HG02798 (cell line): ENCODE measurements around the gene PIGZ.

Experiments
- ATAC-seq: cut with Tn5 transposase; IDR thresholded peaks from one replicate; pipeline ENCODE4 v1.9.1; 2021; ENCODE audit warnings: mild to moderate bottlenecking; ENCODE audit not compliant: unreplicated experiment, poor library complexity

Gene PIGZ

DNA sequence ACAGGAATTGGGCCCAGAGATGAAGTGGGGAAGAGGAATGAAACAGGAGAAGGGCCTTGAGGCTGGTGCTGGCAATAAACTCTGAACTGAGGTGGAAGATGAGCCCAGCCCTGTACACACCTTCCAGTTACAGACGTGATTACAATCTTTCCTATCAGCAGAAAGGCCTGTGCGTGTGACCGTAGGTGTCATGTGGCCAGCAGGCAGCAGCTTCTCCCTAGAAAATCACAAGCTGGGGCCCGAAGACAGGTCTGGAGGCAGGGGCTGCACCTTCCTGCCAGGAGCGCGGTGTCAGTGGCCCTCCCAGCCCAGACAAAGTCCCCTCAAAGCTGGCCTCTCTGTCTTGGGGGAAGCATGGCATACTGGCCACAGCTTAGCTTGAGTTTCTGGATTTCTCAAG is 16.7 kb upstream of the PIGZ start:
- ATAC-seq = no peak

DNA sequence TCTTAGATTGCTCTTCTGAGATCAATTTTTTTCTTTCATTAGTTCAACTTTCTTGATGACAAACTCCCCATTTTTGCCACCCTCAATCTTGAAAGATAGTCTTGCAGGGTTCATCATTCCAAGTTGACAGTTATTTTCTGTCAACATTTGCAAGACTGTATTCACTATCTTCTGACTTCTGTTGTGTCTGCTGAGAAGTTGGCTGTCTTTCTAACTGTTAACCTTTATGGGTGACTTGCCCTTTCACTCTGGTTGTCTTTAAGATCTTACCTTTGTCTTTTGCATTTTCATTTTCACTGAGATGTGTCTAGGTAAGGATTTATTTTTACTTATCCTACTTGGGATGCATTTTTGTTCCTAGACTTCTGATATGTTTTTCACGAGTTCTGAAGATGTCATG is 14.6 kb upstream of the PIGZ start:
- no peak for ATAC-seq

DNA sequence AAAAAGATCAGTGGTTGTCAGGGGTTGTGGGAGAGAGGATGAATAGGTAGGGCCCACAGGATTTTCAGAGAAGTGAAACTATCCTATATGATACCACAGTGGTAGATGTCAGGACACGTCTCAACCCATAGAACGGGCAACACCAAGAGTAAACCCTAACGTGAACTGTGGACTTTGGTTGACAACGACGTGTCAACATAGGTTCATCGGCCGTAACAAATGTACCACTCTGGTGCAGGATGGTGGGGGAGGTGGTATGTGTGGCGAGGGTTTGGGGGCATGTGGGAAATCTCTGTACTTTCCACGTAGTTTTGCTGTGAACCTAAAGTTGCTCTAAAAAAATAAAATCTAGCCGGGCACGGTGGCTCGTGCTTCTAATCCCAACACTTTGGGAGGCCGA is 13.0 kb upstream of the PIGZ start:
- no peak for ATAC-seq

DNA sequence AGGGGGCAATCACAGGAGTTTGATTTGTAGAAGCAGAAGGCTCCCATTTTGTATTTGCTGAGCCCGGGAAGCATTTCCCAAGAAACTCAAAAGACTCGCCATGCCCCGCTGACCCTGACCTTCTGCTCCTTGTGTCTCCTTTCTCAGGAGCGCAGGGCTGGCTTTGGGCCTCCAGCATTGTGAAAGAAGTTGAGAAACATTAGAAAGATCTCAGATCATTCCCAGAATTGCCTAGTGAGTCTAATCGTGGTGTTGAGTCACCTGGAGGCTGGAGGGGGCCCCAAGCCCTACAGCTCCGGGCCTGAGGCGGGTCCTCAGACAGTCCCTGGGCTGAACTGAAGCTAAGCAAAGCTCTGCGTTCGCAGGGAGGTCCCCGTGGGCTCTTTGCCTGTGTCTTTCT is 10.9 kb upstream of the PIGZ start:
- no peak for ATAC-seq

DNA sequence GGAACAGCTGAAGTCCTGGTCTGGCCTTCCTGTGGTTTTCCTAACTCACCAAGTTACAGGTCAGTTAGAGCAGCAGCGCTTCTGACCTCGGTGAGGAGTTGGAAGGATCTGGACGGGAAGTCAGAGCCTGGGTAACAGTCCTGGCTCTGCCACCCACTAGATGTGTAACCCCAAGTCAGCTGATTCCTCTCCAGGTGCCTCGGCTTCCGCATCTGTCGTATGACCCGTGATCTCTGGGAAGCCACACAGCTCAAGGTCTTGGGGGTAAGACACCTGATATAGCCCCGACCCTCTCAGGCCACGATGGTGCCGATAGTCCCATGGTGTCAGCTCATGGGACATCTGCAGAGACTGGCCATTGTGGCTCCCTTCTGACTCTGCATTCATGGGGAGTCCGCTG is 8.3 kb upstream of the PIGZ start:
- ATAC-seq = no peak

DNA sequence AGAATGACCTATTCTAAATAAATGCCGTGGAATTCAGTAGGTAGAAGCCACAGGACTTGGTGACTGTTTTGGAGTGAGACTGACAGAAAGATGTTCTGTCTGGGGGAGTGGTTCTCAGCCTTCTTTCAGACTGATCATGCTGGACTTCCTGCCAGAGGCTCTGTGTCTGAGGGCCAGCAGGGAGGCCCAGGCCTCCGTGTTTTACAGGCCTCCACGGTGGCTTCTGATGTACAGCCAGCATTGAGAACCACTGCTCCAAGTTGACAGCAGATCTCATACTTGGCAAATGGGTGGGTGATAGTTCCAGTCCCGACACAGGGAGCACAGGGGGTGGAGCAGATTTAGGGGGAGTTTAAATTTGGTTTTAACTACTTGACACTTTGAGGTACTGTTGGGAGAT is 6.7 kb upstream of the PIGZ start:
- ATAC-seq = no peak

DNA sequence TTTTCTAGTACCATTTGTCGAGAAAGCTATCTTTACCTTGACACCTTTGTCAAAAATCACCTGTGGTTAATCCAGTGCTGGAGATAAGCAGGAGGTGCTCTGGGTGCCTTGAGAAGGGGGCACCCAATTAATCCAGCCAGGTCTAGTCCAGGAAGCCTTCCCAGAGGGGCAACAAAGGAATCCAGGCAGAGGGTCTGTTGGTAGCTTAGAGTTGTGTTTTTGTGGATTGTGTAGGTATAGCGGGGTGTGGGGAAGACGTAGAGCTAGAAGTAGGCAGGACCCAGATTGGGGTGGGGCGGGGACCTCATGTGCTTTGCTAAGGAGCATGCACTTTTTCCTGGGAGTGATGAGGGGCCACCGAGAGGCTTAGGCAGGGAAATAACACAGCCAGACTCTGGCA is 6.0 kb upstream of the PIGZ start:
- no peak for ATAC-seq

DNA sequence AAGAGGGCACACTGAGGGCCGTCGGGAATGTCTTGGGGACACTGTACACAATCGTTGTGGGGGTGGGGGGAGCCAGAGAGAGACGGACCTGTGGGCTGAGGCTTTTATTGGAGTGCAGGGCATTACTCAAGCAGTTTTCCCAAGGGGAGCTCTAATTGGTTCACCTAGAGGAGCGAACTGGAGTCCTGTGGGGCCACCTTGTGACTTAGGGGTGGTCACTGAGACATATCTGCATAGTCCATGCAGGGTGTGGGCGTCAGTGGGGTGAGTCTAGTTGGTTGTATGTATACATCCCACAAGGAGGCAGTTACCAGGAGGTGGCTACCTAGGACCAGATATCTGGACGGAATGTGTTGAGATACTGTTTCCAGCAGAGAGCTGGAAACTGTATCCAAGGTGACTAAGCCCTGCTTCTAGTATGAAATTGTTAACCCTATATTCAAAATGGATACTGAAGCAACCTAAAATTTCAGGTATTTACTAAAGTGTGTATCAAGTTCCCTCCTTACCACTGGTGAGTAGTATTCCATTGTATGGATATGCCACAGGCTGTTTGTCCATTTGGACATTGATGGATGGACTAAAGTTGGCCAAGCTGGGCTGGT is 2.6 kb upstream of the PIGZ start:
- no peak for ATAC-seq

DNA sequence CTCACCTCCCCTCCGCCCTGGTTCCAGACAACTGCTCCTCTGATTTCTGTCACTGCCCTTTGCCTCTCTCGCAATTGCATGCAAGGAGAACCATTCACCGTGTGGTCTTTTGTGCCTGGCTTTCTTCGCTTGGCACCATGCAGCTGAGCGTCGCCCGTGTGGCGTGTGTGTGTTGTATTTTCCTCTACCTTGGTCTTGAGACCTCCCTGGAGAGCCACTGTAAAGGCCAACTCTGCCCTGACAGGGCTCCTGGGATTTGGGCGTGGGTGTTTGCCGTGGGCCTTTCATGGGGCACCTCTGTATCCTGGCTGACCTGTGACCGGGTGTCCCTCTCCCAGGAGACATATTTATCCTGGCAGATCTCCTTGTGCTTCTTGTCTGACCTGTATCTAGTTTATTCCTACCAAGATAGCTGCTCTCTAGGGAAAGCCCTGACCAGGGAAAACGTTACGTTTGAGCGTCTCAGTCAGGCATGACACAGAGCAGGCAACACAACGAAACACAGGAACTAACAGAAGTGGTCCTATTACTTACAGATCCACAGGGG is 2.0 kb upstream of the PIGZ start:
- ATAC-seq = no peak

DNA sequence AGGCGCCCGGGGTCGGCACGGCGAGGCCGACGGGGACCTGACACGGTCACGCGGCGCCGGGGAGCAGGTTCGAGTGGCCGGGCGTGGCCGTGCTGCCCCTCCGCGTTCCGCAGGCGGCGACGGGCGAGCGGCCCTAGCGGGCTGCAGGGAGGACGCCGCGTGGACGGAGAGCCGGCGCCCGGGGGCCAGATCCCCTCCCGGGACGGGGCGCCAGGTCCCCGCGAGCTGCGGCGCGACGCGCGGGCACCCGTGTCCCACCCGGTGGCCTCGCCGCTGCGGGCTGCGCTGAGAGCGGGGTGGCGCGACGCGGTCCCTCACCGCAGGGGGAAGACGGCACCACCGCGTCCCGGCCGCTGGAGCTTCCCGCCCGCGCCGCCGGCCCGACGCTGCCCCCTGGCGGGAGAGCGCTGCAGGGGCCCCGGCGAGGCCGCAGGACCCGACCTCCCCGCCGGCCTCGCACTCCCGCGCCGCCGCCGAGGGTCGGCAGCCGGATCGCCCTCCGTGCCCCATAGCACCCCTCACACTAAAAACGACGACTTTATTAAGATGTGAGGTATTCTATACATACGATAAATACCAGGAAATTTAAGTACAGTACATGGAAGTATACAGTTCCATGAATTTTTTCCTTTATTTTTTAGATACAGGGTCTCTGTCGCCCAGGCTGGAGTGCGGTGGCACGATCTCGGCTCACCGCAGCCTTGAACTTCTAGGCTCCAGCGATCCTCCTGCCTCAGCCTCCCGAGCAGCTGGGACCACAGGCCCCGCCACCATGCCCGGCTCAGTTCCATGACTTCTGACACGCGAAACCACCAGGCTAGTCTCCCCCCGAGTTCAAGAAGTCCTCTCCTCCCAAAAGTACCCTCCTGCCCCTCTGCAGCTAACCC is 1.3 kb upstream of the PIGZ start:
- ATAC-seq = peak; percentile 64

DNA sequence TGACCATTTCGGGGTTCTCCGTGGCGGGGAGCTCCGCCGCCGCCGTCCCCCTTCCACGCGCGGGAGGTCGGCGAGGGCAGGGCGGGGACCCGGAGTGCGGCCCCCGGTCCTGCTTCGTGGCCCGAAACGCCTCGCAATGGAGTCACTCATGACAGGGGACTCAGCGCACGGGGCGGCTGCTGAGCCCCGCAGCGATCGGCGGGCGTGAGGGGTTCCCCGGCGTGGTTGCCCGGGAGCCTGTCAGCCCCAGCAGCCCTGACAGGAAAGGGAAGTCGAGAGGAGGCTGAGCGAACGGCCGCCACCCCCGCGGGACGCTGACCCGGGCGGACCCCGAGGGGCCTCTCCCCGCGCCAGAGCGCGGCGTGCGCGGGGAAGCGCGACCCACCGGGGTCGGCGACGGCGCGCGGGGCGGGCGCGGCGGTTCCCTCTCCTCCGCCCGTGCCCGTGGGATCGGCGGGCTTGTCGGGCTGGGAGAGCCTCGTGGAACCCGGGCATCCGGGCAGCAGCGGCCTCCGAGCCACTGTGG is 564 bp upstream of the PIGZ start:
- ATAC-seq = peak; percentile 33

DNA sequence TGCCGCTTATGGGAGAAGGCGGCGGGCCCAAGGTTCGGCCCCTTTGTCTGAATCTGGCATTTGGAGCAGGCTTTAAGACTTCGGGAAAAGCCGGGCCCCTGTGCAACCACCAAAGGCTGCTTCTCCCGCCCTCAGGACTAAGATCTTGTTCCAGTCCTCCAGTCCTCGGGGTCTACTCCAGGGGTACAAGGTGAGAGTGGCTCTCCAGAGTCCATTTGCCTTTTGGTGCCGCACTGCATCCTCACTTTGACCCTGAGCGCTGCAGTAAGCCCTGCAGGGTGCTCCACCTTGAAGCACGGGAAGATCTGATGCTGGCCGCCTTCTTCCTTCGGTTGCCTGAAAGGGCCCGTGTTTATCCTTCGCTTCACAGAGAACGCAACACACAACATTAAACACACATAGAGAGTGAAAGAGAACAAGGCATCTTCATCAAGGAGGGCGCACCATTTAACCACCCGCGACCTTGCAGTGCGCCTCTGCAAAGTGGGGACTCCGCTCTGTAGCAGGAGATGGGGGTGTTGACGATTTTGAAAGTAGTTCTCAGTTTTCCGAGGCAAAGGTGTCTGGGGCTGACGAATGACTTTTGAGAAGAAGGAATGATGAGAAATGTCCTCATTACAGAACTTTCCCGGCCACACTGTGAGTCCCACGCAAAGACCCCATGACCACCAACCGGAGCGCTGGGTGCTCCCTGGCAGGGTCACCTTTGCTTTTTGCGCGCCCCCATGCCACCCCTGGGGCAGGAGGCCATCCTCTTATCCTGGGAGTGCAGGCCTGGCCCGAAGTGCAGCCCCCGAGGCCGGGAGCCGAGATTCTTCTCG is 1.0 kb downstream of the PIGZ start:
- ATAC-seq = no peak

DNA sequence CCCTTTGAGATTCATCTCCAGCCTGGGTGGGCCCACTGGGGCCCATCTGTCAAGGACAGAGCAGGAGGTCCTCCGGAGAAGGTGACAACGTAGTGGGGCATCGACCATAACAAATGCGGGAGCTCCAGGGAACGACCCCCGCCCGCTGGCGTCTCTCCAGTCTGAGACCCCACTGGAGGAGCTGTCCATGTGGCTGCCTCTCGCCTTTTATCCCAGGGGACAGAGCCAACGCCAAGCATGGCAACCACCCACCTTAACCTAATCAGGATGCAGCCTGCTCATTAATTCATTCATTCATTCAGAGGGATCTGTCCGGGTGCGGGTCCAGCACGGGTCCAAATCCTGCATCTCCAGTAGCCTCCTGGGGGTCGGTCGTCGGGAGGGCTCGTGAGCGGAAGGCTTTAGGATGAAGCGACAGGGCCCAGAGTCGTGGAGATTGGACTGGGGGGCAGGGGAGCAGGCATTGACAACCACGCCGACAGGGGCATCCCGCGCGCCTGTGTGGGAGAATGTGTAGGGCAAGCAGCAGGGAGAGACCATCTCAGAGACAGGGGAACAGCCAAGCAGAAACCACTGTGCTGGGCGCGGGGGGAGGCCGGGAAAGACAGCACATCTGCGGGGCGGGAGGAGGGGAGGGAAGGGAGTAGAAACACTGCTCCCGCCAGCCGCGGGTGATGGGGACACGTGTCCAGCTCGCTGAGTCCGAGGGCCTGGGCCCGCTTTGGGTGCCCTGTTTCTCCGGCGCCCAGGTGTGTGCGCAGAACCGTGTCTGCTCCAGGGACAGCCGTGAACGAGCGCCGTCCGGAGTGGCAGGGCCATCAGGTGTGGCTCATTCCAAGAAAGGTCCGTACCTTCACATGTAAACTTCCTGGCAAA is 1.9 kb downstream of the PIGZ start:
- ATAC-seq = no peak

DNA sequence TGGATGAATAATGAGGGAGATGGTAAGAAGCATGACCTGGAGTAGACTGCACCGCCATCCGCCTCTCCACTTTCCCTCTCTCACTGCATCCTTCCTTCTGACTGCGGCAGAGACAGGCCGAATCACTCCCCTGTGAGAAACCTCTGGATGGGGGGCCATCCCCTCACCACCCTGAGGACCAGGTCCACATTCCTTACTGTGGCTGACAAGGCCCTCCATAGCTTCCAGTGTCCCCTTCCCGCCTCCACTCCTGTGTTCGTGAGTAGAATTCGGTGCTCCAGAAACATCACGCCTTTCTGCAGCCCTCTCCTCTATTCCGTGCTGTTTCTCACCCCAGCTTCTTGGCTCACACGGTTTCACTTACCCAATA is 2.8 kb downstream of the PIGZ start:
- no peak for ATAC-seq

DNA sequence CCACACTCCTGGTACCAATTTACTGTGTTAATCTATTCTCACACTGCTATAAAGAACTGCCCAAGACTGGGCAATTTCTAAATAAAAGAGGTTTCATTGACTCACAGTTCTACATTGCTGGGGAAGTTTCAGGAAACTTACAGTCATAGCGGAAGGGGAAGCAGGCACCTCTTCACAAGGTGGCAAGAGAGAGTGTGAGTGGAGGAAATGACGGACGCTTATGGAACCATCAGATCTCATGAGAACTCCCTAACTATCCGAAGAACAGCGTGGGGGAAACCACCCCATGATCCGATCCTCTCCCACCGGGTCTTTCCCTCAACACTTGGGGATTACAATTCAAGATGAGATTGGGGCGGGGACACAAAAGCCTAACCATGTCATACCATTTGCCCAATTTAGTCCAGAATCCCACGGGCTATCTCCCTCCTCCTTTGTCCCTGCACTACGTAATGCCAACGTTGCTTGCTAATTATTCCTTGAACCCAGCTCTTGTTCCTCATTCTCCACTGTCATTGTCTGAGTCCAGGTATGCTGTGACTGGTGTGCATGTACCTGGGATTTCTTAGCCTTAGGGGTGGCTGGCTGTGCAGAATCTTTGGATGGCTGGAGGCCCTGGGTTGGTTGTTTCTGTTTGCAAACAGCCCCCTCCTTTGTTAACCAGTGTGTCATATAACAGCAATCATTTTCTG is 3.4 kb downstream of the PIGZ start:
- no peak for ATAC-seq

DNA sequence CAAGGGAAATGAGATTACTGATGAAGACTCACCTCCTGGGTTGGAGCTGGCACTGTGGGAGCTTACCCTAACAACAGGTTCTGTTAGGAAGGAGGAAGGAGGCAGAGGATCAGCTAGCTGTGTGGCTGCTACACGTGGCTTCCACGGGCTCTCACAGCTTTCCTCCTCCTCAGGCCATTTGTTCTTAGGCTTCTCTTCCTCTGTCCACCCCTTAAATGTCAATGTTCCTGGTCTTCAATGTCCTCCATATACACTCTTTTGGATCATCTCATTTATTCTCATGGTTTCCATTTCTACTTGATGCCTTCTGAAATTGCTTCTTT is 5.0 kb downstream of the PIGZ start:
- no peak for ATAC-seq

DNA sequence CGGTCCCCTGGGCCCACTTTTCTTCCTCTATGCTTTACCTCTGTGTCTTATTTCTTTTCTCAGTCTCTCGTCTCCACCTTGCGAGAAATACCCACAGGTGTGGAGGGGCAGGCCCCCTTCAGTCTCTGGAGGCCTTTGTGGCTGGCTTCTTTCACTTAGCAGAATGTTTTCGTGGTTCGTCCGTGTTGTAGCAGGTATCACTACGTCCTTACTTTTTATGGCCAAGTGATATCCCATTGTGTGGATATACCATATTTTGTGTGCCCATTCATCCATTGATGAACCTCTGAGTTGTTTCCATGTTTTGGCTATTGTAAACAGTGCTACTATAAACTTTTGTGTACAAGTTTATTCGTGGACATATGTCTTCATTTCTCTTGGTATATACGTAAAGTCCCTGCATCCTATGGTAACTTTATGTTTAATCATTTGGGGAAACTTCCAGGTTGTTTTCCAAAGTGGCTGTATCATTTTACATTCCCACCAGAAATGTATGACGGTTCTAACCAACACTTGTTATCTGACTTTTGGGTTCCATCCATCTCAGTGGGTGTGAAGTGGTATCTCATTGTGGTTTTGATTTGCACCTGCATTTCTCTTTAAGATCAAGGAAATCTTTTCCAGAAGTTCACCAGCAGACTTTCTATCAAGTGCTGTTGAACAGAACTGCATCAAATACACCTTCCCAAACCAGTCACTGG is 5.6 kb downstream of the PIGZ start:
- ATAC-seq = no peak

DNA sequence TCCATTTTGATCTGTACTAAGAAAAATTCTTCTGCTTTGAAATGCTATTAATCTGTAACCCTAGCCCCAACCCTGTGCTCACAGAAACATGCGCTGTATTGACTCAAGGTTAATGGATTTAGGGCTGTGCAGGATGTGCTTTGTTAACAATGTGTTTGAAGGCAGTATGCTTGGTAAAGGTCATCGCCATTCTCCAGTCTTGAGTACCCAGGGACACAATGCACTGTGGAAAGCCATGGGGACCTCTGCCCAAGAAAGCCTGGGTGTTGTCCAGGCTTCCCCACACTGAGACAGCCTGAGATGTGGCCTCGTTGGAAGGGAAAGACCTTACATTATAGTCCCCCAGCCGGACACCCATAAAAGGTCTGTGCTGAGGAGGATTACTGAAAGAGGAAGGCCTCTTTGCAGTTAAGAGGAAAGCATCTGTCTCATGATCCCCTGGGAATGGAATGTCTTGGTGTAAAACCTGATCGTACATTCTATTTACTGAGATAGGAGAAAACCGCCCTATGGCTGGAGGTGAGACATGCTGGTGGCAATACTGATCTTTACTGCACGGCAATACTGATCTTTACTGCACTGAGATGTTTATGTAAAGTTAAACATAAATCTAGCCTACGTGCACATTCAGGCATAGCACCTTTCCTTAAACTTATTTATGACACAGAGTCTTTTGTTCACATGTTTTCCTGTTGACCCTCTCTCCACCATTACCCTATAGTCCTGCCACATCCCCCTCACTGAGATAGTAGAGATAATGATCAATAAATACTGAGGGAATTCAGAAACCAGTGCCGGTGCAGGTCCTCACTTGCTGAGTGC is 6.3 kb downstream of the PIGZ start:
- ATAC-seq = no peak
